ENCODE data around the gene SYDE1. TPM values are rescaled to one million over a fixed set of nuclear protein-coding genes. Genes with fewer than 3 reads are reported as not detected.

The SYDE1 gene
- total RNA-seq, 4 donors from 2014 or later = 41.7 to 100 (median 52.4) TPM

DNA sequence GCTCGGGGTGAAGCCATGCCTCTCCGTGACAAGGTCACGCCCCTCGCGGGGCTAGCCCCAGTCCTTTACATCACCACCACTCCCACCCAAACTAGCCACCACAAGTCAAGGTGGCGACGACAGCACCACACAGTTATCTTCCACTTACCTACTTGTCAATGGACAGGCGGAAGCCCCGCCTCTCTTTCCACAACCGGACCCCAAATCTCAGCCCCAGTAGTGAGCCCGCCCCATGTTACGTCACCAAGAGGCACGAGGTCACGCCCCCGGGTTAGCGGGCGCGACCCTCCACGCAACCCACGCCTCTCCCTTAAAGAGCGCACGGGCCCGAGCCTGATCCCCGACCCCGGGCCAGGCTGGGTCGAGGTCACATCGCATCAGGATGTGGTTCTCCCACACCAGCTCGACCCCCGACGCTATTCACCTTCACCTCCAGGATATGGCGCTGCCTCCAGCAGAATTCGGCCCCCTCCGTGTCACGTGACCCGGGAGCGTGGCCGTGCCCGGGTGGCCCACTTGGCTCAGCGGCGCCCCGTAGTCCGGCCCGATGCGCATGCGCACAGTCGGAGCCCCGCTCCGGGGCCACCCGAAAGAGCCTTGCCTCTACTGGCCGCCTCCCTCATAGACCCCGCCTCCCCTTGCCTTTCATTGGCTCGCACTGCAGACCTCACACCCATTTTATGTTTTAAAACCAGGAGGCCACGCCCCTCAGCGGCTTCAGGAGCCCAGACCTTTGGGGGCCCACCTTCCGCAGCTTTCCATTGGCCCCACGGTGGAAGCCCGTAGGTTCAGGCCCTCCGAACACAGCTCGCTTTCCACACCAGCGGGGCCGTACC, 18.2 kb downstream of the SYDE1 start:
- WGBS, 2 donors (ENCODE audit: low coverage in 1 of 2) = 0% methylated on average over 7 to 18 of the region's 61 CpGs
- peak; percentile 88 for TF ChIP-seq POLR2AphosphoS5 (IDR thresholded peaks at IDR 0.05)
- no peak for TF ChIP-seq EP300 (IDR thresholded peaks at IDR 0.05)
- TF ChIP-seq, protein P1, sequence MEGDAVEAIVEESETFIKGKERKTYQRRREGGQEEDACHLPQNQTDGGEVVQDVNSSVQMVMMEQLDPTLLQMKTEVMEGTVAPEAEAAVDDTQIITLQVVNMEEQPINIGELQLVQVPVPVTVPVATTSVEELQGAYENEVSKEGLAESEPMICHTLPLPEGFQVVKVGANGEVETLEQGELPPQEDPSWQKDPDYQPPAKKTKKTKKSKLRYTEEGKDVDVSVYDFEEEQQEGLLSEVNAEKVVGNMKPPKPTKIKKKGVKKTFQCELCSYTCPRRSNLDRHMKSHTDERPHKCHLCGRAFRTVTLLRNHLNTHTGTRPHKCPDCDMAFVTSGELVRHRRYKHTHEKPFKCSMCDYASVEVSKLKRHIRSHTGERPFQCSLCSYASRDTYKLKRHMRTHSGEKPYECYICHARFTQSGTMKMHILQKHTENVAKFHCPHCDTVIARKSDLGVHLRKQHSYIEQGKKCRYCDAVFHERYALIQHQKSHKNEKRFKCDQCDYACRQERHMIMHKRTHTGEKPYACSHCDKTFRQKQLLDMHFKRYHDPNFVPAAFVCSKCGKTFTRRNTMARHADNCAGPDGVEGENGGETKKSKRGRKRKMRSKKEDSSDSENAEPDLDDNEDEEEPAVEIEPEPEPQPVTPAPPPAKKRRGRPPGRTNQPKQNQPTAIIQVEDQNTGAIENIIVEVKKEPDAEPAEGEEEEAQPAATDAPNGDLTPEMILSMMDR (IDR thresholded peaks at IDR 0.05) = peak in 1 of 4 experiments; percentile 46
- TF ChIP-seq POLR2A (IDR thresholded peaks at IDR 0.05) = peak; percentile 21 to 50
- ATAC-seq = peak; percentile 97
- Histone ChIP-seq H3K4me1 (peaks cover 0 to 39% (median 15%) of the 10 kb centered on the region in 3 donors), H3K9me3 (no peaks in the 10 kb centered on the region), H3K27ac (peak overlapping the region; percentile 68 to 97 (median 93)), H3K27me3 (no peaks in the 10 kb centered on the region), H3K4me3 (peak overlapping the region; percentile 56 to 68), H3K36me3 (peaks cover 0 to 29% of the 10 kb centered on the region in 2 donors)

DNA sequence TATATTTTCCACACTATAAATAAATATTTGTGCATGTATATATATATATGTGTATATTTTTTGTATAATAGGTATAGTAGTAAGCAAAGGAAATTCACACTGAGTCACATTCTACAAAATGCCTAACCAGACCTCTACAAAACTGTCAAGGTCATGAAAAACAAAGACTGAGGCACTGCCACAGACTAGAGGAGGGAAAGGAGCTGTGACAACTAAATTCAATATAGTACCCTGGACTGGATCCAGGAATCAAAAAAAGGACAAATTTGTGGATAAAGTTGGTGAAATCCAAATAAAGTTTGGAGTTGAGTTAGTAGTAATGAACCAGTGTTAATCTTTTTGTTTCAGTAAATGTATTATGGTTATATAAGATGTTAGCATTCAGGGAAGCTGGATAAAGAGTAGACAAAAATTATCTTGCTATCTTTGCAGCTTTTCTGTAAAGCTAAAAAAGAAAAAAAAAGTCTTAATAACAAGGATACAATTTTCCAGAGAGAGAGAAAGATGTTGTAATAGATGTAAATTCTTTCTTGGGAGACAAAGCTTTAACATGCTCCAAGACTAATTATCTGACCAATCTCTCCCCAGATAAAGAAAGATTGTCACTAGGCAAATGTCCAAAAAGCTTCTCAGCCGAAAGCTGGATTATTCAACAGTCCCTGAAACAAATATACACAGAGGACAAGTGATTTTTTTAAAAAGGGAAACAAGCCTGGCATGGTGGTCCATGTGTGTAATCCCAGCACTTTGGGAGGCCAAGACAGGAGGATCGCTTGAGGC, 19.1 kb downstream of the SYDE1 start:
- Histone ChIP-seq H3K4me1 (peaks cover 0 to 39% (median 15%) of the 10 kb centered on the region in 3 donors), H3K36me3 (peaks cover 0 to 20% of the 10 kb centered on the region in 2 donors), H3K9me3 (no peaks in the 10 kb centered on the region), H3K27me3 (no peaks in the 10 kb centered on the region), H3K4me3 (peak overlapping the region; percentile 56 to 68), H3K27ac (peak overlapping the region in 3 of 4 donors; percentile 93 to 97 (median 93))
- no peak for ATAC-seq
- 17 to 43% methylated on average over 1 to 2 of the region's 2 CpGs for WGBS, 2 donors (ENCODE audit: low coverage in 1 of 2)
- TF ChIP-seq EP300 (IDR thresholded peaks at IDR 0.05) = no peak
- no peak for TF ChIP-seq POLR2A (IDR thresholded peaks at IDR 0.05)
- TF ChIP-seq, protein P1 (IDR thresholded peaks at IDR 0.05) = no peak
- TF ChIP-seq POLR2AphosphoS5 (IDR thresholded peaks at IDR 0.05) = no peak

DNA sequence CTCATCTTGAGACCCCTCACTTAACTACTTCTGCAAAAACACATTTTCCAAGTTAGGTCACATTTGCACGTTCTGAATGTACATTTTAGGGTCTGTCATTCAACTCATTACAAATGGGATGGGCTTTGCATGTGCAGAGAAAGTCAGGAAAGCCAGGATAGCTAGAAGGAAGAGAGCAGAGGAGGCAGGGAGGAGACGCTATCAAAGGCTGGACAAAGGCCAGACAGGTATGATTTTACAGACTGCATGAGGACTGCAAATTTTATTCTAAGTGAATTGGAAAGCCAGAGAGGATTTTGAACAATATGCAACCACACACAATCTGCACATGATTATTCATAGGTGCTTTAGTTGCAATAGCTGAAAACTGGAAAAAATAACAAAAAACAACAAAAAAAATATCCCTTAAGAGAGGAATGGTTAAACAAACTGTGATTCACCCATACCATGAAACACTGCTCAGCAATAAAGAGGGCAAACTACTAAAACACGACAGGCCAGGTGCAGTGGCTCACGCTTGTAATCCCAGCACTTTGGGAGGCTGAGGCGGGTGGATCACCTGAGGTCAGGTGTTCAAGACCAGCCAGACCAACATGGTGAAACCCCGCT, 21.1 kb downstream of the SYDE1 start:
- TF ChIP-seq EP300 (IDR thresholded peaks at IDR 0.05) = no peak
- TF ChIP-seq, protein P1 (IDR thresholded peaks at IDR 0.05) = no peak
- TF ChIP-seq POLR2A (IDR thresholded peaks at IDR 0.05) = no peak
- no peak for TF ChIP-seq POLR2AphosphoS5 (IDR thresholded peaks at IDR 0.05)
- Histone ChIP-seq H3K4me1 (peaks cover 0 to 31% (median 15%) of the 10 kb centered on the region in 3 donors), H3K36me3 (peaks cover 0 to under 1% of the 10 kb centered on the region in 2 donors), H3K27ac (no peak overlapping the region), H3K9me3 (no peaks in the 10 kb centered on the region), H3K27me3 (no peaks in the 10 kb centered on the region), H3K4me3 (no peak overlapping the region)
- no peak for ATAC-seq
- 61 to 65% methylated on average over 2 to 6 of the region's 6 CpGs for WGBS, 2 donors (ENCODE audit: low coverage in 1 of 2)

DNA sequence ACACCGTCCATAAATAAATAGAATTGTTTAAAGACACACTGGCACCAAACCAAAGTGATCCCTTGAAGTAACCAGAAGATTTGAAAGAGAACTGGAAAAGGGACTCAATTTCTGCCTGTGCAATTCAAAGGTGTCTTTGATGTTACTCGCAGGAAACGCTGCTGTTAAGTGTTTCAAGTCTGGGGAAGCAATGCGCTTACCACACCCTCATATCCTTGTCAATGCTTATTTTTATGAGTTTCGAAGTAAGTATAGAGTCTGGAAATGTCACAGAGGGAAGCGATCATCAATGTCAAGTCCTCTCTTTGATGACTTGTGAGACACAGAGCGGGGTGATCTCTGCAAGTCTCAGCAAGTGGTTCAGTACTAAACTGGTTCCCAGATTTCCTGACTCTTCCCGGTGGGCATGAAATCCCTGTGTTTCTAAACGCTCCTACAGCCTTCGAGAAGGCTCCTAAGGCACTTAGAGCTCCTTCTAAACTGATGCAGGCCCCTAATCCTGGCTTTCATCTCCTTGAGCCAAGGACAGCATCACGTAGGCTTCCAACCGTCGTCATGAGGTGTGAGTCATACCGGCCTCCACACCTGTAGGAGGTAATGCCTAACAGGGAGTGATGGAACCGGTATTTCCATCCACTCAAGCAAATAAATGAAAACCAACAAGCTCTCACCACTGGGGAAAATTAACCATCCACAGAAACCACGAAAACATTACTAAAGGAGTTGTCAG, 22.8 kb downstream of the SYDE1 start:
- H3K27ac ChIP-seq = no peak overlapping the region
- 69 to 78% methylated on average over 13 to 16 of the region's 16 CpGs for WGBS, 2 donors (ENCODE audit: low coverage in 1 of 2)
- H3K27me3 ChIP-seq = no peaks in the 10 kb centered on the region
- no peak for ATAC-seq
- H3K4me3 ChIP-seq = no peak overlapping the region
- H3K36me3 ChIP-seq = no peaks in the 10 kb centered on the region
- peaks cover 0 to 13% (median 0%) of the 10 kb centered on the region in 3 donors for H3K4me1 ChIP-seq
- no peaks in the 10 kb centered on the region for H3K9me3 ChIP-seq
- TF ChIP-seq, protein P1 (IDR thresholded peaks at IDR 0.05) = no peak
- TF ChIP-seq POLR2AphosphoS5 (IDR thresholded peaks at IDR 0.05) = no peak

All from gastroesophageal sphincter (tissue), 4 donors.